Stimulated activated CD4-positive, alpha-beta T cell treated with anti-CD3 and anti-CD28 coated beads, Interleukin-15, amount 100 ng/mL, for 1 hour (primary cell): ENCODE data around the gene TGIF1.
"Not testable (repeated sequence)": the region's sequence is repeated elsewhere in the genome, so short reads cannot be mapped to it uniquely, and the experiment has no call there.

Experiments
- DNase-seq, 2 donors: peaks; one replicate each; pipeline ENCODE4 v3.0.0-alpha.2; 2020; ENCODE audit warnings: low read depth in 1 of 2, low spot score in 1 of 2

Gene TGIF1

DNA sequence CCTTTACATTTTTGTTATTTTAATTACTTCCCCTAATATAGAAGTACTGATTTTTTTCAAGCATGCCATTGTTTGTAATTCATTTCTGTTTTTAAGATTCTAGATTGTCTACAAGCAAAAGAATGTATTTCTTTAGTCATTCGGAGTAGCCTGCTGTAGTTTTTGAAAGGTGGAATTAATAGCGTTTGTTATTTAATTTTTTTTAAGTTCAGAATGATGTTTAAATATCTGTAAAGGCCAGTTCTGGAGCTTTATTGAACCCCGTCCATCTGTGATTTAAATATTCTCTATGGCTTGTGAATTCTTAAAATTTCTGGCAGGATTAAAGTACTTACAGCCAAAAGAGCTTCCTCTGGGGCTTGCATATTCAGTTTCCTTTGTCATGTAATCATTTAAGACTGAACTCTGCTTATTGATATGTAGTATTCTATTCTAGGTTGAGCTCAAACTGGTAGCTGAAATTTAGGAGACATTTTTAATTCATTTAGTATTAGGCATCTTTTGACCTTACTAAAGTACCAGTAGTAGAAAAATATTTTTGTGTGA, 5.2 kb downstream of the TGIF1 start:
- no peak for DNase-seq

GRCh38 chr18:3455907-3456685, 6.1 kb downstream of the TGIF1 start:
- DNase-seq, result no peak

DNA sequence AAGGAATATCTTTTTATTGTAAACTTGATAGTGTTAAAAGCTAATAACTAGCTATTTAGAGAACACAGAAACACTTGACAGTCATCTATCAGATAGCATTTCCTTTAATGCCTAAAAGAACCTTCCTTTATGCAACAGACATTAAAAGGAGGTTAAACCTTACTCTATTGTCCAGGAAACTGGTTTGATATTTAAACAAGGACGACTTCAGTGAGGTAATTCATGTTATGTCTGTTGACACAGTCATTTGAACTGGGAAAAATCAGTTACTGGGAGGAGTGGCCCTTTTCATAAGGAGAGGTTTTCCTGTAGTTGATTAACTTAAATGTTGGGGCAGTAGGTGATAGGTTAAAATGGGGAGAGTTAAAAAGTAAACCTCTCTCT, 6.7 kb downstream of the TGIF1 start:
- DNase-seq, result no peak

- DNase-seq, result no peak
Observed at GRCh38 chr18:3457261-3457724, 7.3 kb downstream of the TGIF1 start.

GRCh38 chr18:3458378-3458777, 8.4 kb downstream of the TGIF1 start:
- DNase-seq, result no peak

DNA sequence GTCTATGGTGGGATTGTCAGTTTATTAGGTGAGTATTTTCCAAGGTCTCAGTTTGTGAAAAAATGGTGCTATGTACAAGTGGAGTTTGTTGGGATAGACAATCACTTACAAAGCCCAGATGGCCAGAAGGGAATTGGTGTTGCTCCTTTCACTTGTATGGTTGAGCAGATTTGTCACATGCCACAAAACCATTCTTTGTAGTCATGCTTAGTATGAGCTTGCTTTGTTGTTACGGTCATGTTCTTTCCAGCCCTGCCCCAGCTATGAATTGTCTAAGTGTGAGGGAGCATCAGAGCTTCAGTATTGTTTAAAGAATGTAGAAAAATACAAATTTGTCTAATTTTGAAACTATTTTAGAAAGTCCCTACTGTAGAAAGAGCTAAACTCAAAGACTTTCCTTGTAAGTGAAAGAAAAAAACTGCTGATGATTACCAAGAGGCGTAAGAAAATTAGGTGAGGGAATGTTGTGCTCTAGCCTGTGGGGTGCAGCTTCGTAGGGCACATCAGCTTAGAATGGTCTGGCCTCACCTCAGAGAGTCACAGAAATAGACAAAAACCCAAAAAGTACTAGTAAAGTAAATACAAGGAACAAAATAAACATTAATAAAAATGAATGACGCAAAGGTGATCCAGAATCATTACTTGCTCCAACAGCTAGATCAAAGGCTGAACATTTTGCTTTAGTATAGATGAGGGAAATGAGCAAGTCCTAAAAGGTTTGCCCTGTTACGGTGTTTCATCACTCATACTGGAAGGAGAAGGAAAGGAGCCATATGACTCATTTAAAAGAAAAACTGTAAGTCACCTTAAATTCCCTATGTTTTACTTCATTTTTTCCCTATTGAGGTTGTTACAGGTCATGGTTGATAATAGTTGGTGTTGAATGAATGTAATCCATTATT, 9.2 kb downstream of the TGIF1 start:
- no peak for DNase-seq

GRCh38 chr18:3460823-3461398, 10.9 kb downstream of the TGIF1 start:
- no peak for DNase-seq

DNA sequence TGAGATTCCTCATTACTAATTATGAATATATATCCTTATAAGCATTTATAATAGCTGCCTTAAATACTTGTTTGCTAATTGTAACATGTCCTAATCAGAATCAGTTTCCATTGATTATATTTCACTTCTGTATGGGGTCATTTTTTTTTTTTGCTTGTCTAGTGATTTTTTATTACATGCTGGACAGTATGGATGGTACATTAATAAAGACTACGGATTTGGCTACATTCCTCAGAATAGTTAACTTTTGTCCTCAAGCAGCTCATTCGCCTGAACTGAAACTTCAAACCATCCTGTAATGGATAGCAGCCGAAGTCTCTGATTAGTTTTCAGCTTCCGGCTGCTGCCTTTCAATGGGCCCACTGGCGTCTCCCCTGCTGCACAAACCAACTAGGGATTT, 11.7 kb downstream of the TGIF1 start:
- DNase-seq, result no peak

DNA sequence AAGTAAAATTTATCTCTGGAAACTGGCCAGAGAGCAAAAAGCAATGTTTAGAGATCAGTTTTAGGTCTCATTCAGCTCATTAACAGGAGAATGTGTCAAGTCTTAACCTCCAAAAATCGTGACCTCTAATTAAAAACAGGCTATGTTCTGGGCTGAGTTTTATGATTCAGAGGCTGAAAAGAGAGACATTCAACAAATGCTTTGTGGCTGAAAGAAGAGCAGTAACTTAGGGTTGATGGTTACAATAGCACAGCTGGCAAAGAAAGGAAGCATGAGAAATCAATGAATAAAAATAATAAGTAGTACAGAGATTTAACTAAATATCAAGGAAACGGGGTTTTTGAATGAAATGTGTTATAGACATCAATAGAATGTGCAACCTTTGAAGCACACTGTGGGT, 13.1 kb downstream of the TGIF1 start:
- DNase-seq, result no peak

DNA sequence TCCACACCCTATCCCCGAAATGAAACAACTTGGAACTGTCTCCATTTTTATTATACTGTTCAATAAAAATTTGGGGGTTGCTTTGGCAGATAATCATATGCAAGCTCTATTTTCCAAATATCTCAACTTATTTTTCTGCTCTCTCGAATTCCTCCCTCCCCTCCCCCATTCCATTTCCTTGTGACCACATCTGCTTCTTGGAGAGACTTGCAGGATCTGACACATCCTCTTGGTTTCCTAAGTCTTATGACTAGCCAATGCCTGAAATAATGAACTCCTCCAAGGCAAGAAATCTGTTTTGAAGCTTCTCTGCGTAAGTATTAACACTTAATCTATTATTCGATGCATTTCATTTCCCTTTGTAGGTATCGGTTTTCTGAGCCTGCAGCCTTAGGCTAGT, 16.1 kb downstream of the TGIF1 start:
- DNase-seq, result no peak

DNA sequence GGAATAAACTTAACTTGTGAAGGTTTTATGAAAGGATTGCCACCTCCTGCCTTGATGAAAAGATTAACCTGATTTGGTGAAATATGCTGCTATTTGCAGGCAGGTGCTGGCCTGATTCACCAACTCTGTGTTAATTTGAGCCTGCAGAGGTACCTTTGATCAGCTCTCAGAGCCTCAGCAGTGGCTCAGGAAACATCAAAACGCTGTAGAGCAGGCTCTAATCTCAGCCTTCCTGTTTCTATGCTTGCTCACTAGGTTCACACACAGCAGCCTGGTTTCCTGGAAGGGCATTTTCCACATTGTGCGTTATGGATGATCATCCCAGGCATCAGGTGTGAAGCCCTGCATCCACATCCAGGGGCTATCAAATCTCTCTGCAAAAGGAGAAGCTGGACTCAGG, 16.9 kb downstream of the TGIF1 start:
- DNase-seq, result no peak

DNA sequence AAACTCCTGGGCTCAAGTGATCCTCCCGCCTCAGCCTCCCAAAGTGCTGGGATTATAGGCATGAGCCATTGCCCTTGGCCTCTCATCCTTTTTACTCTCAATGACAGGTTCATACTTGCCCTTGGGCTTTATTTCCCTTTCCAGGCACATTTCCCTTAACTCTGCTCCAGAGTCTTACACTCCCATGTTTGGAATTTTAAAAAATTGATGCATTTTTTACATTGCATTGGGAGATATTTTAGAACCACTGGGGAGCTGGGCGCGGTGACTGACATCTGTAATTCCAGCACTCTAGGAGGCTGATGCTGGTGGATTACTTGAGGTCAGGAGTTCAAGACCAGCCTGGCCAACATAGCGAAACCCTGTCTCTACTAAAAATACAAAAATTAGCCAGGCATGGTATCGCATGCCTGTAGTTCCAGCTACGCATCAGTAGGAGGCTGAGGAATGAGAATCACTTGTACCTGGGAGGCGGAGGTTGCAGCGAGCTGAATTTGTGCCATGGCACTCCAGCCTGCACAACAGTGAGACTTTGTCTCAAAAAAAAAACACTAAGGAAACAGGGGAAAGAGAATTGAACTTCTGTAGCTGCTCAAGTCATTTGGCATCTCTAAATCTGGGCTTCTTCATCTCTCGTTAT, 18.2 kb downstream of the TGIF1 start:
- no peak for DNase-seq

DNA sequence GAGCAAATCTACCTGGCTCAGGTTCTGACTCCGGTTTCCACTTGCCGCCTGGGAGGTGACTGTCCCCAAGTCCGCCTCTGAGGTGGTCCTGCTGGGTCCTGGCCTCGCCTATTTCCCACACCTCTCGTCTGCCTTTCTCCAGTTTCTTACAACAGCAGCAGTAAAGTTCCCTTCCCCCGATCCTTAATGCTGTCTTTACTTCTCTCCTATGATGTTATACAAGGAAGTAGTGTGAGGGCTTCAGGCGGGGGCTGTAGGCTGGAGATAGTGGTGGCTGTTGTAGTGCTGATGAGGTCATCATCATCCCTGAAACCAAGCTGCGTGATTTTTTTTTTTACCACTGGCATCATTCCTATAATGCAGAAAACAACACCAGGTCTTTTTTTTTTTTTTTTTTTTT, 18.9 kb downstream of the TGIF1 start:
- no peak for DNase-seq

DNA sequence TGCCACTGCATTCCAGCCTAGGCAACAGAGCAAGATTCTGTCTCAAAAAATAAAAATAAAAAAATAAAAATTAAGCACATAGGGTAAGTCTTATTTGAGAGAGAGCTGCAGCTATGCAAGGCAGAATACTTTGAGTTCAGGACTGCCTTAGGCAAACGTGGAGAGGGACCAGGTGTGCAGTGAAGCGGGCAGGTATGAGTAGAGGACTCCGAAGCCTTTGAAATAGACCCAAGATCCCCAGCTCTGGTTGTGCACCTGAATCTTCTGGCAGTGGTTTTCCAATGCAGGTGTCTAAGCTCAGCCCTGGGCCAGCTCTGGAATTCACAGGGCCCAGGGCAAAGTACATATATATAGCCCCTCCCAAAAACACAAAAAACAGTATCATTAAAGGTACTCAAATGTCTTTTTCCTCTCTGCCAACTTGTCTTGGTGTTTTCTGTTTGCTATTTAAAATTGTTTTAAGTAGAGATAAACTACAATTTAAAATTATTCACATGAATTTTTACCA, 21.2 kb downstream of the TGIF1 start:
- no peak for DNase-seq

DNA sequence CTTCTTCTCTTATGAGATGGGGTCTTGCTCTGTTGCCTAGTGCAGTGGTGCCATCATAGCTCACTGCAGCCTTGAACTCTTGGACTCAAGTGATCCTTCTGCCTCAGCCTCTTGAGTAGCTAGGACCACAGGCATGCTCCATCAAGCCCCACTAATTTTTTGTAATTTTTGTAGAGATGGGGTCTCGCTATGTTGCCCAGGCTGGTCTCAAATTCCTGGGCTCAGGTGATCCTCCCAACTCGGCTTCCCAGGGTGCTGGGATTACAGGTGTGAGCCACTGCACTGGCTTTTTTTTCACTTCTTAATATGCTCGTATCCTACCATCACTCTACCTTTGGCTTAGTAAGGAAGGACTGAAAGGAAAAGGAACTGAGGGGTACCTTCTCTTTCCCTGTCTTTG, 22.1 kb downstream of the TGIF1 start:
- not testable (repeated sequence) for DNase-seq

DNA sequence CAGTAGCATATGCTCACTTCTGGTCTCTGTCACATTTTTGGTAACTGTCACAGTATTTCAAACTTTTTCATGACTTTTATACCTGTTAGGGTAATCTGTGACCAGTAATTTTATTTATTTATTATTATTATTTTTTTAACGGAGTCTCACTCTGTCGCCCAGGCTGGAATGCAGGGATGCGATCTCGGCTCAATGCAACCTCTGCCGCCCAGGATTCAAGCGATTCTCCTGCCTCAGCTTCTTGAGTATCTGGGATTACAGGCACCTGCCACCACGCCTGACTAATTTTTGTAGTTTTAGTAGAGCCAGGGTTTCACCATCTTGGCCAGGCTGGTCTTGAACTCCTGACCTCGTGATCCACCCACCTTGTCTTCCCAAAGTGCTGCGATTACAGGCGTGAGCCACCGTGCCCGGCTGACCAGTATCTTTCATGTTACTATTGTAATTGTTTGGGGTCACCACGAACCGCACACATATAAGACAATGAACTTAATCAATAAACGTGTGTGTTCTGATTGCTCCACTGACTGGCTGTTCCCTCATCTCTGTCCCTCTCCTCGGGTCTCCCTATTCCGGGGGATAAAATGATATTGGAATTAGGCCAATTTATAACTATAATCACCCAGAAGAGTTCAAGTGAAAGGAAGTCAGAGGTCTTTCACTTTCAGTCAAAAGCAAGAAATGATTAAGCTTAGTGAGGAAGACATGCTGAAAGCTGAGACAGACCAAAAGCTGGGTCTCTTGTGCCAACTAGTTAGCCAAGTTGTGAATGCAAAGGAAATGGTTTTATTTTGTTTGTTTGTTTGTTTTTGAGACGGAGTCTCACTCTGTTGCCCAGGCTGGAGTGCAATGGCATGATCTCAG, 22.9 kb downstream of the TGIF1 start:
- no peak for DNase-seq

DNA sequence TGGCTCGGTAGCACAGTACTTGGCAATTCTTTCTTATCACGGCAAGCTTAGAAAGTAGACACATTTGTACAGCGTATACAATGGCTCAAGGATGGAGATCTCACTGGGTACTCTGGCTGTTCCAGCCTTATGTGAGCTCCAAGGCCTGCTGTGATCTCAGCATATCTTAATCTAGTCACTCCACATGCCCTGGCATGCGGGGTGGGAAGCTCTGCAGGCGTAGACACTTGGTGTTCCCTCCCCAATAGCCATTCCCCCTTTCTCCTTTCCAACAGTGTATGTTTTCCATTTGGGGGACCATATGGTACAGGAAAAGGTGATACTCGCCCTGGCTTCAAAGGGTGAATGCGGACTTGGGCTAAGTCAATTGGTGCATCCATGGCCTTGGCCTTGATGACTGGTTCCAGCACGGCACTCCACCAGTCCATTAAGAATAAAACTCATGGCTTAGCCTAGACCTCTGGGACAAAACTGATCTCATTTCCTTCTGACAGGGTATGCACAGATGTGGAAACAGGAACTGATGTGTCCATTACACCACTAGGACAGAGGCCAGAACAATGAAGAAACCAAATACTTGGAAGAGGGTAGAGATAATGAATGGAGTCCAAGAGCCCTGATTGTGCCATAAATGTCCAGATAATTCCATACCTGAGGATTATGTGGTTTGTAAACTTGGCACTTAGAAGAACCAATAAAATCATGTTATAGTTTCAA, 28.4 kb downstream of the TGIF1 start:
- no peak for DNase-seq

DNA sequence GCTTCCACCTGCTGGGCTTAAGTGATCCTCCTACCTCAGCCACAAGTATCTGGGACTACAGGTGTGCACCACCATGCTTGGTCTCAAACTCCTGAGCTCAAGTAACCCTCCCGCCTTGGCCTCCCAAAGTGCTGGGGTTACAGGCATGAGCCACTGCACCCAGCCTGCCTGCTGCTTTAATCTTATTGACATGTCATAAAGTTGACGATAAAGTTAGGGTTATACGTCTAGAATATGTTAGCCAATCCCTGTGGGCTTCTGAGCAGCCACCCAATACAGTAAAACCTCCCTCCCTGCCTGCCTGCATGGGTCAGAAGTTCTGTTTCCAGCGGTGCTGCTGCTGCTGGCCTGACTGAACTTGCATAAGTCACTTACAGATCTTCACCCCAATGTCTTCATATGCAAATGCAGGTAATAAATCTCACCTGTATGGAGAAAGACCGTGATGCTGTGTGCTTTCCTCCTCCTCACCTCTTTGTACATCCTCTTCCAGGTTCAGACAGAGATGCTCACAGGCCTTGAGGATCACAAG, 30.1 kb downstream of the TGIF1 start:
- no peak for DNase-seq
